OCI-LY1 (cell line): ENCODE measurements around the gene NRSN1.

Source experiments
- H2AFZ ChIP-seq: fragments of 200-600 bp; sonication (generic), shearing (Covaris generic); 2 replicates; pipeline ENCODE4 v1.6.0; 2014; ENCODE audit warnings: antibody characterized with exemption, mild to moderate bottlenecking, low read length
- H3F3A ChIP-seq: fragments of 200-600 bp; sonication (generic), shearing (Covaris generic); 2 replicates; pipeline ENCODE4 v1.6.0; 2014; ENCODE audit warnings: mild to moderate bottlenecking, antibody characterized with exemption, low read length, moderate library complexity; ENCODE audit not compliant: insufficient read depth
- H3K27ac ChIP-seq: fragments of 200-600 bp; sonication (generic); 2 replicates; pipeline ENCODE4 v1.5.1; 2014; ENCODE audit warnings: low read length, mixed run types, mild to moderate bottlenecking, low read depth; ENCODE audit not compliant: poor library complexity, severe bottlenecking
- H3K27me3 ChIP-seq: fragments of 200-600 bp; sonication (generic); 2 replicates; pipeline ENCODE4 v1.6.0; 2014; ENCODE audit warnings: antibody characterized with exemption, mild to moderate bottlenecking, low read length, moderate library complexity; ENCODE audit not compliant: insufficient read depth
- H3K36me3 ChIP-seq: fragments of 200-600 bp; sonication (generic); 2 replicates; pipeline ENCODE4 v1.6.1; 2014; ENCODE audit warnings: mild to moderate bottlenecking, antibody characterized with exemption, low read length, moderate library complexity, mixed read lengths; ENCODE audit not compliant: insufficient read depth
- H3K4me1 ChIP-seq: fragments of 200-600 bp; sonication (generic); 2 replicates; pipeline ENCODE4 v1.5.1; 2014; ENCODE audit warnings: mild to moderate bottlenecking, low read length, moderate library complexity; ENCODE audit not compliant: insufficient read depth, severe bottlenecking
- H3K4me2 ChIP-seq: fragments of 200-600 bp; sonication (generic), shearing (Covaris generic); 2 replicates; pipeline ENCODE4 v1.6.1; 2014; ENCODE audit warnings: low read length
- H3K4me3 ChIP-seq: fragments of 200-600 bp; sonication (generic); 2 replicates; pipeline ENCODE4 v1.5.1; 2014; ENCODE audit warnings: low read length, low read depth, mild to moderate bottlenecking, mixed read lengths; ENCODE audit not compliant: poor library complexity, severe bottlenecking
- H3K79me2 ChIP-seq: fragments of 200-600 bp; shearing (Covaris generic); 2 replicates; pipeline ENCODE4 v1.6.1; 2016; ENCODE audit warnings: mixed run types, low read length, mixed read lengths; ENCODE audit not compliant: insufficient read depth
- H3K9ac ChIP-seq: fragments of 200-600 bp; sonication (generic), shearing (Covaris generic); 2 replicates; pipeline ENCODE4 v1.6.1; 2014; ENCODE audit warnings: mild to moderate bottlenecking, low read length, mixed read lengths
- H3K9me2 ChIP-seq: fragments of 200-600 bp; sonication (generic), shearing (Covaris generic); 2 replicates; pipeline ENCODE4 v1.6.1; 2014; ENCODE audit warnings: low read depth, mild to moderate bottlenecking, low read length, mixed read lengths
- H3K9me3 ChIP-seq: fragments of 200-600 bp; shearing (Covaris generic); 2 replicates; pipeline ENCODE4 v1.6.1; 2014; ENCODE audit warnings: low read length, mixed read lengths
- H4K20me1 ChIP-seq: fragments of 200-600 bp; sonication (generic), shearing (Covaris generic); 2 replicates; pipeline ENCODE4 v1.6.0; 2016; ENCODE audit warnings: mild to moderate bottlenecking, low read length; ENCODE audit not compliant: insufficient read depth
- CTCF ChIP-seq: fragments of 200-600 bp; sonication (generic), shearing (Covaris generic); IDR thresholded peaks from 2 replicates; pipeline ENCODE4 v1.5.1; 2017; ENCODE audit warnings: mild to moderate bottlenecking, antibody characterized with exemption, low read length, moderate library complexity, mixed read lengths
- EZH2 ChIP-seq: fragments of 200-600 bp; sonication (generic), shearing (Covaris generic); IDR thresholded peaks from 2 replicates; pipeline ENCODE4 v1.8.0; 2017; ENCODE audit warnings: borderline replicate concordance, mixed run types, mild to moderate bottlenecking, antibody characterized with exemption, low read length, moderate library complexity, mixed read lengths

Gene NRSN1

GRCh38 chr6:24125980-24126379, at the start of gene NRSN1:
Gene NRSN1 (plus strand): TSS chr6:24126215. CDS start chr6:24134328, 8,113 bp downstream.
- TF ChIP-seq CTCF (no peak), EZH2 (no peak)
- Histone ChIP-seq H3F3A (no peaks in the 10 kb centered on the region), H3K79me2 (no peaks in the 10 kb centered on the region), H3K27ac (no peak within 1 kb of the TSS), H4K20me1 (no peaks in the 10 kb centered on the region), H3K9me2 (no peaks in the 10 kb centered on the region), H3K4me1 (no peaks in the 10 kb centered on the region), H3K4me3 (no peak within 1 kb of the TSS), H3K9ac (no peak within 1 kb of the TSS), H3K9me3 (no peaks in the 10 kb centered on the region), H3K36me3 (no peaks in the 10 kb centered on the region), H3K4me2 (no peak within 1 kb of the TSS), H3K27me3 (no peaks in the 10 kb centered on the region), H2AFZ (no peak within 1 kb of the TSS)

- TF ChIP-seq CTCF, result no peak
- TF ChIP-seq EZH2, result no peak
- H3K79me2 ChIP-seq, result no peaks in the 10 kb centered on the region
- no peaks in the 10 kb centered on the region for H3K9me2 ChIP-seq
- no peaks in the 10 kb centered on the region for H3K27me3 ChIP-seq
- H3K36me3 ChIP-seq, result no peaks in the 10 kb centered on the region
- H3K4me3 ChIP-seq, result no peak overlapping the region
- H2AFZ ChIP-seq, result no peak overlapping the region
- no peak overlapping the region for H3K4me2 ChIP-seq
- no peak overlapping the region for H3K9ac ChIP-seq
- no peaks in the 10 kb centered on the region for H4K20me1 ChIP-seq
- no peak overlapping the region for H3K27ac ChIP-seq
- H3F3A ChIP-seq, result no peaks in the 10 kb centered on the region
- no peaks in the 10 kb centered on the region for H3K4me1 ChIP-seq
- H3K9me3 ChIP-seq, result no peaks in the 10 kb centered on the region
Observed at GRCh38 chr6:24078200-24078599, 47.8 kb upstream of the NRSN1 start.

- H3K4me3 ChIP-seq, result no peak overlapping the region
- H3K9ac ChIP-seq, result no peak overlapping the region
- H3F3A ChIP-seq, result no peaks in the 10 kb centered on the region
- no peaks in the 10 kb centered on the region for H3K4me1 ChIP-seq
- H3K9me3 ChIP-seq, result no peaks in the 10 kb centered on the region
- no peak overlapping the region for H2AFZ ChIP-seq
- no peaks in the 10 kb centered on the region for H3K9me2 ChIP-seq
- TF ChIP-seq EZH2, result no peak
- TF ChIP-seq CTCF, result no peak
- no peaks in the 10 kb centered on the region for H3K36me3 ChIP-seq
- no peaks in the 10 kb centered on the region for H4K20me1 ChIP-seq
- no peaks in the 10 kb centered on the region for H3K27me3 ChIP-seq
- no peaks in the 10 kb centered on the region for H3K79me2 ChIP-seq
- no peak overlapping the region for H3K4me2 ChIP-seq
- no peak overlapping the region for H3K27ac ChIP-seq
Observed at GRCh38 chr6:24079076-24079475, 46.9 kb upstream of the NRSN1 start.
